Endothelial cell (in vitro differentiated cells): Measurements from ENCODE around the gene TNS2. TPM values are rescaled to one million over a fixed set of nuclear protein-coding genes. Genes with fewer than 3 reads are reported as not detected.
A peak's percentile ranks its signal among the peaks of the same experiment; 100 is the strongest.

Experiments
- DNase-seq: peaks from one replicate; pipeline ENCODE4 v3.0.0; 2021; ENCODE audit warnings: low spot score
- H3K27ac Mint-ChIP-seq: one replicate; pipeline ENCODE4 v1.8.0; 2021; ENCODE audit warnings: mixed read lengths, inconsistent platforms; ENCODE audit not compliant: unreplicated experiment
- H3K27me3 Mint-ChIP-seq: one replicate; pipeline ENCODE4 v1.8.0; 2021; ENCODE audit warnings: mild to moderate bottlenecking, moderate library complexity, mixed read lengths, inconsistent platforms; ENCODE audit not compliant: unreplicated experiment
- H3K36me3 Mint-ChIP-seq: one replicate; pipeline ENCODE4 v1.8.0; 2021; ENCODE audit warnings: mild to moderate bottlenecking, low read depth, mixed read lengths, inconsistent platforms; ENCODE audit not compliant: unreplicated experiment
- H3K4me1 Mint-ChIP-seq: one replicate; pipeline ENCODE4 v1.8.0; 2021; ENCODE audit warnings: mild to moderate bottlenecking, mixed read lengths, inconsistent platforms; ENCODE audit not compliant: unreplicated experiment
- H3K4me3 Mint-ChIP-seq: one replicate; pipeline ENCODE4 v1.8.0; 2021; ENCODE audit warnings: mild to moderate bottlenecking, mixed read lengths, inconsistent platforms; ENCODE audit not compliant: unreplicated experiment
- H3K9me3 Mint-ChIP-seq: one replicate; pipeline ENCODE4 v1.8.0; 2021; ENCODE audit warnings: mixed read lengths, inconsistent platforms; ENCODE audit not compliant: unreplicated experiment
- CTCF ChIP-seq: fragments of 200-600 bp; sonication (generic); IDR thresholded peaks from one replicate; pipeline ENCODE4 v1.5.0; 2021; ENCODE audit warnings: antibody characterized with exemption; ENCODE audit not compliant: unreplicated experiment
- total RNA-seq: library from RNA; stranded (reverse); fragmentation: NEBNext Ultra II Directional; extraction: Animal tissue kit (Norgen Biotek cat#: 25700); gene quantifications from one replicate; pipeline ENCODE4 v1.2.1, GENCODE V29; 2021; ENCODE audit not compliant: unreplicated experiment

TNS2 gene
- total RNA-seq, 1 donor from 2014 or later = 112 TPM

DNA sequence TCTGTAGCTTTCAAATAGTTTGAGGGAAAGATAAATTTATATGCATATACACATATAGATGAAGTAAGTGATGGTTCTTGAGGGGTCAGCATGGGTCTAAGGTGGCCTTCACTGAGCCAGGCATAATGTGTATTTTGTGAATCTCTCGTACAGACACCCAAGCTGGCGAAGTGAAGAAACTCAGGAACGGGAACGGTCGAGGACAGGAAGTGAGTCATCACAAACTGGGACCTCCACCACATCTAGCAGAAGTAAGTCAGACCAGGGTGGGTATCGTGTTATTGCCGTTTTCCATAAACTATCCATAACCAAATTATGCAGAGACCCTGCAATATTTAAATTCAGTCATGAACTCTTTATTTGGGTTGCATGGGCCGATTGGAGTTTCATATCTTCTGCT lies 15.4 kb upstream of the TNS2 start:
- peaks cover 46% of the 10 kb centered on the region for H3K36me3 Mint-ChIP-seq

DNA sequence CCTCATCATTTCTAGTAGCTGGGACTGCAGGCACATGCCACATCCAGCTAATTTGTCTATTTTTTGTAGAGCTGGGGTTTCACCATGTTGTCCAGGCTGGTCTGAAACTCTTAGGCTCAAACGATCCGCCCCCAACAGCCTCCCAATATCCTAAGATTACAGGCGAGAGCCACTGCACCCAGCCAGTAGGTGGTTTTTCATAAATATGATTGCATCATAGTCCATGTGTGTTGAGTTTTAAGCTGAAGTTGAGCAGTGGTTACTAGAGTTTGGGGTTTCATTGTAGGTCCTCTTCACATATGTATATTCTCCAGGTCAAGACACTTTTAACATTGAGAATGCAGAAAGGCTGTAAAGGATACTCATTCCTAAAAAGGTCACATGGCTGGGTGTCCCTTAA lies 13.1 kb upstream of the TNS2 start:
- TF ChIP-seq CTCF = no peak
- Mint-ChIP-seq H3K9me3 (no peaks in the 10 kb centered on the region), H3K36me3 (peaks cover 40% of the 10 kb centered on the region), H3K27ac (no peak overlapping the region), H3K4me3 (no peak overlapping the region), H3K27me3 (peaks cover 4% of the 10 kb centered on the region), H3K4me1 (peaks cover 20% of the 10 kb centered on the region)
- no peak for DNase-seq

More for the DNA sequence above, 15.4 kb upstream of the TNS2 start:
- TF ChIP-seq CTCF = no peak
- Mint-ChIP-seq H3K9me3 (no peaks in the 10 kb centered on the region), H3K27me3 (peaks cover 4% of the 10 kb centered on the region), H3K27ac (peak overlapping the region; percentile 20), H3K4me1 (peaks cover 20% of the 10 kb centered on the region), H3K4me3 (peak overlapping the region; percentile 28)
- no peak for DNase-seq

DNA sequence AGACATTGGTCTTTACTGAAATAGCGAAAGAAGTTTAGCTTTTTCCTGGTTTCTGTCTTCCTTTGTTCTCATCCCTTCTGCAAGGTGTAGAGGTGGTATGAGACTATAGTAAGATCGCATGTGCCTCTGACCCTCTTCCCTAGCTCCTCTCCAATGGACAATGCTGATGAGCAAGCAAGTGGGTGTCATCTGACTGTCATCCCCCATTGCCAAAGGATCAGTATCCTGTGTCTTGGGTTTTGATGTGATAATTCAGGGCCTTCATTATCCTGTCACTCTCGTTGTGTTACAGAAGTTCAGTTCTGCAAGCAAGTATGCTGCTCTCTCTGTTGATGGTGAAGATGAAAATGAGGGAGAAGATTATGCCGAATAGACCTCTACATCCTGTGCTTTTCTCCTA lies 10.0 kb upstream of the TNS2 start:
- no peak for DNase-seq
- TF ChIP-seq CTCF = no peak
- Mint-ChIP-seq H3K27me3 (peaks cover 14% of the 10 kb centered on the region), H3K4me3 (no peak overlapping the region), H3K27ac (peak overlapping the region; percentile 5), H3K4me1 (peaks cover 27% of the 10 kb centered on the region), H3K9me3 (no peaks in the 10 kb centered on the region), H3K36me3 (peaks cover 28% of the 10 kb centered on the region)

GRCh38 chr12:53042607-53043454 lies 7.0 kb upstream of the TNS2 start:
- peaks cover 40% of the 10 kb centered on the region for H3K4me1 Mint-ChIP-seq

More at GRCh38 chr12:53042607-53043454, 7.0 kb upstream of the TNS2 start:
- H3K4me3 Mint-ChIP-seq = peak overlapping the region; percentile 84
- peak overlapping the region; percentile 39 for H3K27ac Mint-ChIP-seq
- peaks cover 16% of the 10 kb centered on the region for H3K36me3 Mint-ChIP-seq
- DNase-seq = no peak
- H3K9me3 Mint-ChIP-seq = no peaks in the 10 kb centered on the region
- peaks cover 26% of the 10 kb centered on the region for H3K27me3 Mint-ChIP-seq
- TF ChIP-seq CTCF = no peak
